Lower lobe of right lung (tissue), 2 donors: ENCODE results near the gene LAMA2. TPM values are rescaled to one million over a fixed set of nuclear protein-coding genes. Genes with fewer than 3 reads are reported as not detected.

Experiments
- ATAC-seq, 2 donors: fragments of 200-7000 bp; cut with Tn5 transposase; one replicate each; pipeline ENCODE4 v1.9.1; 2020 to 2022; ENCODE audit warnings: mild to moderate bottlenecking in 2 of 2, moderate library complexity in 2 of 2
- DNase-seq: peaks from one replicate; pipeline ENCODE4 v3.0.0-alpha.2; 2020
- H3K27ac ChIP-seq: fragments of 200-600 bp; one replicate; pipeline ENCODE4 v1.8.0; 2022
- H3K27me3 ChIP-seq: fragments of 200-600 bp; one replicate; pipeline ENCODE4 v1.8.0; 2022; ENCODE audit warnings: low read depth
- H3K36me3 ChIP-seq: fragments of 200-600 bp; one replicate; pipeline ENCODE4 v1.8.0; 2022; ENCODE audit warnings: mild to moderate bottlenecking
- H3K4me1 ChIP-seq: fragments of 200-600 bp; one replicate; pipeline ENCODE4 v1.8.0; 2022
- H3K4me3 ChIP-seq: fragments of 200-600 bp; one replicate; pipeline ENCODE4 v1.8.0; 2022; ENCODE audit warnings: mild to moderate bottlenecking
- H3K9me3 ChIP-seq: fragments of 200-600 bp; one replicate; pipeline ENCODE4 v1.8.0; 2022
- CTCF ChIP-seq: fragments of 200-600 bp; IDR thresholded peaks from one replicate; pipeline ENCODE4 v1.8.0; 2022; ENCODE audit warnings: antibody characterized with exemption, mild to moderate bottlenecking
- intact Hi-C: fragments of 100-400 bp; cut with DNase I; formaldehyde crosslinking; loops from one replicate; pipeline ENCODE4 v1.11.0; 2022
- total RNA-seq: library from RNA; stranded (reverse); fragmentation: NEBNext Ultra II Directional; extraction: Animal tissue kit (Norgen Biotek cat#: 25700); gene quantifications from one replicate; pipeline ENCODE4 v1.2.1, GENCODE V29; 2021
- donor health status: DM: no; HTN: yes; CAD: no; lungs with severe emphysema.

LAMA2 gene
- total RNA-seq, 1 donor from 2014 or later = 49.6 TPM

- DNase-seq (no peak), ATAC-seq (no peak)
- Histone ChIP-seq H3K4me1 (no peaks in the 10 kb centered on the region), H3K9me3 (no peaks in the 10 kb centered on the region), H3K27me3 (no peaks in the 10 kb centered on the region), H3K27ac (no peak overlapping the region), H3K36me3 (no peaks in the 10 kb centered on the region), H3K4me3 (no peak overlapping the region)
- intact Hi-C loops = no loop called here
- no peak for TF ChIP-seq CTCF
Observed at GRCh38 chr6:129206821-129207220, 323.9 kb downstream of the LAMA2 start.

GRCh38 chr6:129207832-129208231 lies 324.9 kb downstream of the LAMA2 start:
- no peaks in the 10 kb centered on the region for H3K27me3 ChIP-seq
- no peaks in the 10 kb centered on the region for H3K36me3 ChIP-seq
- no peaks in the 10 kb centered on the region for H3K9me3 ChIP-seq
- no peak for TF ChIP-seq CTCF
- ATAC-seq (no peak), DNase-seq (no peak)
- H3K4me3 ChIP-seq = no peak overlapping the region
- H3K4me1 ChIP-seq = no peaks in the 10 kb centered on the region
- intact Hi-C loops = no loop called here
- H3K27ac ChIP-seq = no peak overlapping the region

- intact Hi-C loops = no loop called here
- no peaks in the 10 kb centered on the region for H3K9me3 ChIP-seq
- TF ChIP-seq CTCF = no peak
- no peak for ATAC-seq
- no peaks in the 10 kb centered on the region for H3K27me3 ChIP-seq
- H3K4me1 ChIP-seq = no peaks in the 10 kb centered on the region
- no peak for DNase-seq
- H3K27ac ChIP-seq = no peak overlapping the region
- H3K36me3 ChIP-seq = no peaks in the 10 kb centered on the region
- no peak overlapping the region for H3K4me3 ChIP-seq
Observed at GRCh38 chr6:129208415-129209034, 325.6 kb downstream of the LAMA2 start.

- no peaks in the 10 kb centered on the region for H3K4me1 ChIP-seq
- intact Hi-C loops = no loop called here
- no peak overlapping the region for H3K27ac ChIP-seq
- DNase-seq (no peak), ATAC-seq (no peak)
- no peaks in the 10 kb centered on the region for H3K27me3 ChIP-seq
- no peaks in the 10 kb centered on the region for H3K9me3 ChIP-seq
- H3K4me3 ChIP-seq = no peak overlapping the region
- H3K36me3 ChIP-seq = no peaks in the 10 kb centered on the region
- TF ChIP-seq CTCF = no peak
Observed at GRCh38 chr6:129209355-129209754, 326.4 kb downstream of the LAMA2 start.

GRCh38 chr6:129210684-129211083 lies 327.7 kb downstream of the LAMA2 start:
- Histone ChIP-seq H3K27ac (no peak overlapping the region), H3K4me1 (no peaks in the 10 kb centered on the region), H3K36me3 (no peaks in the 10 kb centered on the region), H3K4me3 (no peak overlapping the region), H3K27me3 (no peaks in the 10 kb centered on the region), H3K9me3 (no peaks in the 10 kb centered on the region)
- no peak for ATAC-seq
- DNase-seq = no peak
- intact Hi-C loops = no loop called here
- no peak for TF ChIP-seq CTCF
